HEK293 (cell line): ENCODE data around the gene GMPS.

Source experiments
- CTCF ChIP-seq: fragments of 450-650 bp; formaldehyde crosslinking; IDR thresholded peaks from 2 replicates; pipeline ENCODE4 v1.5.1; 2016; ENCODE audit warnings: missing biosample characterization, missing genetic modification characterization
- MYNN ChIP-seq: fragments of 450-650 bp; formaldehyde crosslinking; IDR thresholded peaks from 2 replicates; pipeline ENCODE4 v1.5.1; 2016; ENCODE audit warnings: missing biosample characterization, missing genetic modification characterization, borderline replicate concordance
- ZBTB49 ChIP-seq: fragments of 450-650 bp; formaldehyde crosslinking; IDR thresholded peaks from 2 replicates; pipeline ENCODE4 v1.5.1; 2016; ENCODE audit warnings: missing biosample characterization, missing genetic modification characterization, low read depth
- ZIC2 ChIP-seq: fragments of 450-650 bp; formaldehyde crosslinking; IDR thresholded peaks from 2 replicates; pipeline ENCODE4 v1.5.1; 2016; ENCODE audit warnings: missing biosample characterization, missing genetic modification characterization
- ZNF138 ChIP-seq: fragments of 450-650 bp; formaldehyde crosslinking; IDR thresholded peaks from 2 replicates; pipeline ENCODE4 v1.5.1; 2016; ENCODE audit warnings: missing biosample characterization, missing genetic modification characterization, borderline replicate concordance
- ZSCAN5A ChIP-seq: fragments of 450-650 bp; formaldehyde crosslinking; IDR thresholded peaks from 2 replicates; pipeline ENCODE4 v1.5.1; 2016; ENCODE audit warnings: missing biosample characterization, missing genetic modification characterization

- TF ChIP-seq ZSCAN5A = no peak
- TF ChIP-seq CTCF = no peak
- no peak for TF ChIP-seq MYNN
- no peak for TF ChIP-seq ZNF138 (tag by site-specific recombination)
- no peak for TF ChIP-seq ZIC2
- TF ChIP-seq ZBTB49 = no peak
These were observed 78.0 kb downstream of the GMPS start for GRCh38 chr3:155948476-155948875.
